Ishikawa (cell line): ENCODE results near the gene EGFL7.

Source experiments
- CEBPB ChIP-seq: IDR thresholded peaks from 2 replicates; pipeline ENCODE4 v1.6.1; 2012
- TEAD4 ChIP-seq: IDR thresholded peaks from 2 replicates; pipeline ENCODE4 v1.6.1; 2012
- YY1 ChIP-seq: IDR thresholded peaks from 2 replicates; pipeline ENCODE4 v1.6.1; 2012; ENCODE audit warnings: low read depth
- TF ChIP-seq, protein P1 (sequence below): IDR thresholded peaks from 2 replicates; pipeline ENCODE4 v1.6.1; 2012

GRCh38 chr9:136626066-136626725 is 36.5 kb upstream of the EGFL7 start:
- no peak for TF ChIP-seq CEBPB
- no peak for TF ChIP-seq TEAD4
- TF ChIP-seq, protein P1, sequence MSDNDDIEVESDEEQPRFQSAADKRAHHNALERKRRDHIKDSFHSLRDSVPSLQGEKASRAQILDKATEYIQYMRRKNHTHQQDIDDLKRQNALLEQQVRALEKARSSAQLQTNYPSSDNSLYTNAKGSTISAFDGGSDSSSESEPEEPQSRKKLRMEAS, result no peak
- no peak for TF ChIP-seq YY1
